OCI-M1 (cell line): ENCODE data around the gene MYH11.
A peak's percentile ranks its signal among the peaks of the same experiment; 100 is the strongest.

Experiments
- DNase-seq: peaks from one replicate; lab custom pipeline; 2025; lab: John Stamatoyannopoulos, UW

MYH11 gene

GRCh38 chr16:15777533-15778203 lies 79.2 kb downstream of the MYH11 start:
- peak; percentile 70 for DNase-seq

GRCh38 chr16:15776572-15776971 lies 80.3 kb downstream of the MYH11 start:
- DNase-seq, result no peak

GRCh38 chr16:15775663-15776304 lies 81.0 kb downstream of the MYH11 start:
- no peak for DNase-seq

GRCh38 chr16:15775209-15775608 lies 81.6 kb downstream of the MYH11 start:
- peak; percentile 28 for DNase-seq

GRCh38 chr16:15773968-15774367 lies 82.9 kb downstream of the MYH11 start:
- no peak for DNase-seq

GRCh38 chr16:15772579-15773293 lies 84.1 kb downstream of the MYH11 start:
- DNase-seq, result no peak

GRCh38 chr16:15771694-15772093 lies 85.1 kb downstream of the MYH11 start:
- DNase-seq, result no peak

GRCh38 chr16:15770512-15770911 lies 86.3 kb downstream of the MYH11 start:
- no peak for DNase-seq

GRCh38 chr16:15770107-15770506 lies 86.7 kb downstream of the MYH11 start:
- DNase-seq, result no peak

GRCh38 chr16:15769239-15769638 lies 87.6 kb downstream of the MYH11 start:
- no peak for DNase-seq

- DNase-seq, result no peak
These were observed 88.6 kb downstream of the MYH11 start for GRCh38 chr16:15768201-15768600.

- no peak for DNase-seq
These were observed 89.9 kb downstream of the MYH11 start for GRCh38 chr16:15766918-15767317.

- DNase-seq, result peak; percentile 70
These were observed 90.9 kb downstream of the MYH11 start for GRCh38 chr16:15765880-15766279.

GRCh38 chr16:15765116-15765515 lies 91.7 kb downstream of the MYH11 start:
- DNase-seq, result no peak

- DNase-seq, result no peak
These were observed 92.7 kb downstream of the MYH11 start for GRCh38 chr16:15764112-15764511.

GRCh38 chr16:15760129-15760528 lies 96.7 kb downstream of the MYH11 start:
- DNase-seq, result no peak

- no peak for DNase-seq
These were observed 97.8 kb downstream of the MYH11 start for GRCh38 chr16:15759070-15759469.

GRCh38 chr16:15757630-15758251 lies 99.1 kb downstream of the MYH11 start:
- DNase-seq, result no peak

GRCh38 chr16:15757077-15757386 lies 99.8 kb downstream of the MYH11 start:
- no peak for DNase-seq

GRCh38 chr16:15754821-15755534 lies 101.8 kb downstream of the MYH11 start:
- DNase-seq, result no peak

GRCh38 chr16:15752717-15753488 lies 103.9 kb downstream of the MYH11 start:
- no peak for DNase-seq

- DNase-seq, result no peak
These were observed 104.9 kb downstream of the MYH11 start for GRCh38 chr16:15751940-15752339.
